ENCODE data around the gene FOXRED2. TPM values are rescaled to one million over a fixed set of nuclear protein-coding genes. Genes with fewer than 3 reads are reported as not detected.
"Not testable (repeated sequence)": the region's sequence is repeated elsewhere in the genome, so short reads cannot be mapped to it uniquely, and the experiment has no call there.

The FOXRED2 gene
- total and polyA plus RNA-seq, 4 experiments from 2014 or later = 2.7 to 8.5 (median 7.3) TPM; not detected in 1

DNA sequence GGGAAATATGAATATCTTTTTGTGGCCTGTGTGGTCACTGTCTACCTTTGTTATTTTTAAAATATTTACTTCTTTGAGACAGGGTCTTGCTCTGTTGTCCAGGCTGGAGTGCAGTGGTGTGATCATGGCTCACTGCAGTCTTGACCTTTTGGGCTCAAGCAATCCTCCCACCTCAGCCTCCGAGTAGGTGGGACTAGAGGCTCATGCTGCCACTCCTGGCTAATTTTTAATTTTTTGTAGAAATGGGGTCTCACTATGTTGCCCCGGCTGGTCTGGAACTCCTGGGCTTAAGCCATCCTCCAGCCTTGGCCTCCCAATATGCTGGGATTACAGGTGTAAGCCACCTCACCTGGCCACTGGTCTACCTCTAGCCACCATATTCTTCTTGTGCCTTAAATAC is 25.6 kb upstream of the FOXRED2 start:
- Histone ChIP-seq H3K27ac (ENCODE audit: low read depth, low read length) (no peak overlapping the region), H3K4me3 (ENCODE audit: low read length in 2 of 2) (no peak overlapping the region), H3K36me3 (ENCODE audit: insufficient read depth, low read length) (no peaks in the 10 kb centered on the region), H3K27me3 (ENCODE audit: insufficient read depth, low read length) (no peaks in the 10 kb centered on the region), H3K4me1 (ENCODE audit: insufficient read depth, low read length) (peaks cover 20% of the 10 kb centered on the region), H3K9me3 (ENCODE audit: control insufficient read depth in 1 of 2, low read length in 2 of 2) (no peaks in the 10 kb centered on the region)
- no peak for DNase-seq
- peak overlapping the region in 1 of 7 donors; percentile 15 for H3K27ac Mint-ChIP-seq
- intact Hi-C loops (cut with micrococcal nuclease) = no loop called here
- peak overlapping the region in 1 of 8 donors; percentile 67 for H3K4me3 Mint-ChIP-seq
- ChIA-PET POLR2A (ENCODE audit: partially characterized antibody) (no interaction called here), CTCF (ENCODE audit: partially characterized antibody) (no interaction called here)
- peaks cover 0 to 4% (median 0%) of the 10 kb centered on the region in 8 donors for H3K9me3 Mint-ChIP-seq
- peaks cover 1% of the 10 kb centered on the region in 2 donors for H3K27me3 Mint-ChIP-seq
- H3K4me1 Mint-ChIP-seq = peaks cover 4 to 22% (median 6%) of the 10 kb centered on the region in 4 donors
- peaks cover 0 to 6% of the 10 kb centered on the region in 2 donors for H3K36me3 Mint-ChIP-seq

DNA sequence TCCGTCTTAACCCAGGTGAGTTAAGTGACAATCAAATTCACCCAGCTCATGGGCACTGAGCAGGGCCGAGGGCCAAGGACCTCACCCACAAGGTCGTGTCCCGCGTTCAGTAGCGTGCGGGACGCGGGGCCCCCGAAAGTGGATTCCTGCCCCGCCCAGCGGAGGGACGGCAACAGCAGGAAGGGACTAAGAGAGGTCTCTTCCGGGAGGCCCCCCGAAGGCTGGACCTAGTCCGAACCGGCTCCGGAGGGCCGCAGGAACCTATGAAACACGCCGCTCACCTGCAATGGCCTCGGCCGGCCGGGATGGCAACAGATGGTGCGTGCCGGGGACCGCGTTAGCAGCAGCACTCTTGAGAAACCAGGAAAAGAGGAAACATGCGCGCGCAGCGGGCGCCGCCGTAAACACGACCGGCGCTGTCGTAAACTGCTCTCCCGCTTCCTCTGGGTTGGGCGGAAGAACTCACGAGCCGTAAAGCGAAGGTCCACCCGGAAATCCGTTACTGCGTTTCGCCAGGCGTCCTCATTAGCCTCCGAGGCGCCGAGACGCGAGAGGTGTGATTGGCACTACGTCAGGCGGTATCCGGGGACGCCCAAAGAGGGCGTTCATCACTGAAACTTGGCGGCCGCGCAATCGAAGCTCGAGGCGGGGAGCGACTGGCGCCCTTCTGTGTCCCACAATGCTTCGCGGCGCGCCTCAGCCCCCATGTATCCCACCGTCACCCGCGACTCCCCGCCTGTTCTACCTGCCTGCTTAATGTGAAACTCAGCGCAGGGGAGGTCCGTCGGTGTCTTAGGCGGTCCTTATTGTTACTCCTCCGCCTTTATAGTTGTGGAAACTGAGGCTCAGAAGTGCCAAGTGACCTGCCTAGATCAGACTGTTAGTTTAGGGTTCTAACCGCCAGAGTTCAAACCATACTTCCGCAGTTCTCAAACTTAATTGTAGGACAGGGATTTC is 22.2 kb upstream of the FOXRED2 start, which contains the start of gene EIF3D:
EIF3D (minus strand) TSS at position 372 of the 957 bp plus-strand sequence. CDS start 3,045 bp downstream, outside the sequence.
- peak; percentile 98 to 100 (median 99) for DNase-seq
- H3K4me1 ChIP-seq (ENCODE audit: insufficient read depth, low read length) = peaks cover 20% of the 10 kb centered on the region
- H3K27ac Mint-ChIP-seq = peak within 1 kb of the TSS; percentile 95 to 99 (median 99)
- POLR2A ChIA-PET (ENCODE audit: partially characterized antibody) = interaction anchor here (0.7 to 3.4 kb wide), 16 partner anchors 9 to 1179 kb away, joined by 3 to 41 read pairs (median 4); partner anchors contain the start of genes APOL2, FOXRED2, IFT27 and TXN2
- peak within 1 kb of the TSS; percentile 87 for H3K27ac ChIP-seq (ENCODE audit: low read depth, low read length)
- H3K27me3 ChIP-seq (ENCODE audit: insufficient read depth, low read length) = no peaks in the 10 kb centered on the region
- CTCF ChIA-PET (ENCODE audit: partially characterized antibody) = no interaction called here
- intact Hi-C loops (cut with micrococcal nuclease) = loop anchor here (1.0 to 5.0 kb wide), 5 partner anchors 18 to 448 kb away; partner anchors contain the start of genes FOXRED2, IFT27 and TXN2
- H3K4me3 ChIP-seq (ENCODE audit: low read length in 2 of 2) = peak within 1 kb of the TSS; percentile 79 to 94
- H3K36me3 Mint-ChIP-seq = peaks cover 26 to 39% of the 10 kb centered on the region in 2 donors
- peak within 1 kb of the TSS; percentile 89 to 97 (median 95) for H3K4me3 Mint-ChIP-seq
- no peaks in the 10 kb centered on the region for H3K9me3 ChIP-seq (ENCODE audit: control insufficient read depth in 1 of 2, low read length in 2 of 2)
- peaks cover 11 to 30% (median 16%) of the 10 kb centered on the region in 4 donors for H3K4me1 Mint-ChIP-seq
- peaks cover 0 to 3% (median 0%) of the 10 kb centered on the region in 8 donors for H3K9me3 Mint-ChIP-seq
- peaks cover 21% of the 10 kb centered on the region for H3K36me3 ChIP-seq (ENCODE audit: insufficient read depth, low read length)
- H3K27me3 Mint-ChIP-seq = peaks cover 1% of the 10 kb centered on the region in 2 donors

DNA sequence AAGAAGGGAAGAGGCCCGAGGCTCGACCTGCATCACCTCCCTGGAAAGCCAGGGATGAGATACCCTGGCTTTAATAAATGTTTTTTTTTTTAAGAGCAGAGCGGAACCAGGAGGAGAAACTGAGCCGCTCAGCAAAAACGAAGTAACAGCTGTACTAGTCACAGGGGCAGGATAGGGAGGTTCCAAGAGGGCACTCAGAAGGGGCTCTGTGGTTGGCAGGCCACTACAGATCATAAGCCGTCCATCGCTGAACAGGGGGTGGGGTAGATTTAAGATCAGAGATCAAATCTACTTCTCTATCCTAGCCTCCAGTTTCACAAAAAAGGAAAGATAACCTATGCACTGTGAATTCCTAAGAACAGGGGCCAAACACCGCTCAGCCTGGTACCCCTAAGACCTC is 21.5 kb upstream of the FOXRED2 start:
- intact Hi-C loops (cut with micrococcal nuclease) = loop anchor here (5.0 kb wide), 1 partner anchor 449 kb away; no protein-coding TSS in a partner anchor
- peak overlapping the region; percentile 87 for H3K27ac ChIP-seq (ENCODE audit: low read depth, low read length)
- H3K36me3 ChIP-seq (ENCODE audit: insufficient read depth, low read length) = peaks cover 28% of the 10 kb centered on the region
- Mint-ChIP-seq H3K9me3 (peaks cover 0 to 3% (median 0%) of the 10 kb centered on the region in 8 donors), H3K27ac (peak overlapping the region; percentile 95 to 99 (median 99)), H3K4me3 (peak overlapping the region; percentile 89 to 97 (median 95)), H3K4me1 (peaks cover 11 to 35% (median 16%) of the 10 kb centered on the region in 4 donors), H3K36me3 (peaks cover 34 to 46% of the 10 kb centered on the region in 2 donors), H3K27me3 (peaks cover 1% of the 10 kb centered on the region in 2 donors)
- H3K4me3 ChIP-seq (ENCODE audit: low read length in 2 of 2) = peak overlapping the region; percentile 79 to 94
- ChIA-PET POLR2A (ENCODE audit: partially characterized antibody) (interaction anchor here (0.7 to 3.4 kb wide), 9 partner anchors 10 to 906 kb away, joined by 3 to 41 read pairs (median 4); partner anchors contain the start of genes APOL2, FOXRED2 and TXN2), CTCF (ENCODE audit: partially characterized antibody) (interaction anchor here (0.7 to 1.0 kb wide), 2 partner anchors 16 to 17 kb away, joined by 3 read pairs; no protein-coding TSS in a partner anchor)
- no peak for DNase-seq
- no peaks in the 10 kb centered on the region for H3K27me3 ChIP-seq (ENCODE audit: insufficient read depth, low read length)
- H3K9me3 ChIP-seq (ENCODE audit: control insufficient read depth in 1 of 2, low read length in 2 of 2) = no peaks in the 10 kb centered on the region
- H3K4me1 ChIP-seq (ENCODE audit: insufficient read depth, low read length) = peaks cover 20% of the 10 kb centered on the region

DNA sequence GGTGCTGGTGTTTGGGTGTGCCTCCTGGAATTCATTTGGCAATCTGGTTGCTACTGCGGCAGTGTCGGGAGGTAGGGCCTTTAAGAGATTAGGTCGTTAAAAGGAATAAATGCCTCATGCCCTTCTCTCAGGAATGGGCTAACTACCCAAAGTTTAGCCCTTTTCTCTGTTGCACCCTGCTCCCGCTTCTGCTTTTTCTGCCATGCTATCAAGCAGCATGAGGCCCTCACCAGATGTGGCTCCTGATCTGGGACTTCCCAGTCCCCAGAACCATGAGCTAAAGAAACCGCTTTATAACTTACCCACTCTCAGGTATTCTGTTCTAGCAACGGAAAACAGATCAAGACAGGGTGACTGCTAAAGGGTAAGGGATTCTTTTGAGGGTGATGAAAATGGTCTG is 15.8 kb upstream of the FOXRED2 start:
- DNase-seq = no peak
- Mint-ChIP-seq H3K4me1 (peaks cover 6 to 15% (median 13%) of the 10 kb centered on the region in 4 donors), H3K9me3 (no peaks in the 10 kb centered on the region), H3K27ac (no peak overlapping the region), H3K36me3 (peaks cover 65 to 90% of the 10 kb centered on the region in 2 donors), H3K4me3 (no peak overlapping the region), H3K27me3 (no peaks in the 10 kb centered on the region)
- ChIA-PET CTCF (ENCODE audit: partially characterized antibody) (interaction anchor here (1.2 kb wide), 1 partner anchor 11 kb away, joined by 3 read pairs; no protein-coding TSS in a partner anchor), POLR2A (ENCODE audit: partially characterized antibody) (interaction anchor here (2.0 to 3.2 kb wide), 2 partner anchors 12 to 15 kb away, joined by 5 to 8 read pairs; partner anchors contain the start of gene FOXRED2)
- no peaks in the 10 kb centered on the region for H3K9me3 ChIP-seq (ENCODE audit: control insufficient read depth in 1 of 2, low read length in 2 of 2)
- intact Hi-C loops (cut with micrococcal nuclease) = no loop called here
- H3K36me3 ChIP-seq (ENCODE audit: insufficient read depth, low read length) = peaks cover 83% of the 10 kb centered on the region
- H3K27ac ChIP-seq (ENCODE audit: low read depth, low read length) = no peak overlapping the region
- peaks cover 1% of the 10 kb centered on the region for H3K4me1 ChIP-seq (ENCODE audit: insufficient read depth, low read length)
- no peak overlapping the region for H3K4me3 ChIP-seq (ENCODE audit: low read length in 2 of 2)
- no peaks in the 10 kb centered on the region for H3K27me3 ChIP-seq (ENCODE audit: insufficient read depth, low read length)

DNA sequence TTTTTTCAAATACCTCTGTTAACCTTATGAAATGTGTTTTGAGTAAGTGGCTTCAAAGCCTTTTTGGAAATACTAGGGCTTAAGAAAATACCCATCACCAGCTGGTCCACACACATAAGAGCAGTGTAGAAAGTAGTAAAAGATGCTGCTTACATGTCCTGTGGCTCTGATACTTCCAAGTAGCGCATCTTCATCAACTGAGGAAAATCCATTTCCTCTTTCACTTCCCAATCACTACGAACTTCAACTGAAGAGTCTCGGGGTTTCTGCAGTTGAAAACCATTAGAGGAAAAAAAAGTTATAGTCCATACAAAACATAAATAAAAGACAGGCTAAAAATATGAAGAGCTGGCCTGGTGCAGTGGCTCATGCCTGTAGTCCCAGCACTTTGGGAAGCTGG is 13.6 kb upstream of the FOXRED2 start:
- Mint-ChIP-seq H3K4me1 (peaks cover 0 to 5% (median 3%) of the 10 kb centered on the region in 4 donors), H3K9me3 (peaks cover 0 to 1% (median 0%) of the 10 kb centered on the region in 8 donors), H3K4me3 (no peak overlapping the region), H3K36me3 (peaks cover 68 to 92% of the 10 kb centered on the region in 2 donors), H3K27ac (no peak overlapping the region), H3K27me3 (no peaks in the 10 kb centered on the region)
- no peaks in the 10 kb centered on the region for H3K27me3 ChIP-seq (ENCODE audit: insufficient read depth, low read length)
- H3K4me3 ChIP-seq (ENCODE audit: low read length in 2 of 2) = no peak overlapping the region
- intact Hi-C loops (cut with micrococcal nuclease) = no loop called here
- no peaks in the 10 kb centered on the region for H3K9me3 ChIP-seq (ENCODE audit: control insufficient read depth in 1 of 2, low read length in 2 of 2)
- CTCF ChIA-PET (ENCODE audit: partially characterized antibody) = interaction anchor here (1.1 kb wide), 1 partner anchor 13 kb away, joined by 3 read pairs; no protein-coding TSS in a partner anchor
- peaks cover 98% of the 10 kb centered on the region for H3K36me3 ChIP-seq (ENCODE audit: insufficient read depth, low read length)
- no peak for DNase-seq
- no peaks in the 10 kb centered on the region for H3K4me1 ChIP-seq (ENCODE audit: insufficient read depth, low read length)
- POLR2A ChIA-PET (ENCODE audit: partially characterized antibody) = no interaction called here
- no peak overlapping the region for H3K27ac ChIP-seq (ENCODE audit: low read depth, low read length)

DNA sequence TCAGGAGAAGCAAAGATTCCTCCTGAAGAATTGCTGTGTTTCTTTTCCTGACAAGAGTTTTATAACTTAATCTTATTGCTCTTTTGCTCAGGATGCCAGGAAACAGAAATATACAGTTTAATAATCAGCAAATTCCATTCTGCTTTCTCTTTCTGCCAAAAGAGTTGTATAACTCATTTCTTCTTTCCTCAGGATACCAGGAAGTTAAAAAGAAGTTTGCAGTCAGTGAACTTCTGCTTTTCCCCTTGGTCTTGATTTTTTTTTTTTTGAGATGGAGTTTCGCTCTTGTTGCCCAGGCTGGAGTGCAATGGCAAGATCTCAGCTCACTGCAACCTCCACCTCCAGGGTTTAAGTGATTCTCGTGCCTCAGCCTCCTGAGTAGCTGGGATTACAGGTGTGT is 13.1 kb upstream of the FOXRED2 start:
- H3K9me3 Mint-ChIP-seq; DNase-seq; H3K27me3 ChIP-seq (ENCODE audit: insufficient read depth, low read length); H3K4me3 Mint-ChIP-seq; H3K4me1 Mint-ChIP-seq; H3K4me1 ChIP-seq (ENCODE audit: insufficient read depth, low read length); intact Hi-C loops (cut with micrococcal nuclease); H3K9me3 ChIP-seq (ENCODE audit: control insufficient read depth in 1 of 2, low read length in 2 of 2); H3K27ac ChIP-seq (ENCODE audit: low read depth, low read length); H3K27me3 Mint-ChIP-seq; H3K27ac Mint-ChIP-seq; H3K4me3 ChIP-seq (ENCODE audit: low read length in 2 of 2); POLR2A ChIA-PET (ENCODE audit: partially characterized antibody): not testable (repeated sequence)
- peaks cover 98% of the 10 kb centered on the region for H3K36me3 ChIP-seq (ENCODE audit: insufficient read depth, low read length)
- CTCF ChIA-PET (ENCODE audit: partially characterized antibody) = interaction anchor here (1.1 kb wide), 1 partner anchor 12 kb away, joined by 3 read pairs; no protein-coding TSS in a partner anchor
- peaks cover 67 to 89% of the 10 kb centered on the region in 2 donors for H3K36me3 Mint-ChIP-seq

Data from CD4-positive, alpha-beta memory T cell (primary cell).